ENCODE measurements around the gene ENO1.

DNA sequence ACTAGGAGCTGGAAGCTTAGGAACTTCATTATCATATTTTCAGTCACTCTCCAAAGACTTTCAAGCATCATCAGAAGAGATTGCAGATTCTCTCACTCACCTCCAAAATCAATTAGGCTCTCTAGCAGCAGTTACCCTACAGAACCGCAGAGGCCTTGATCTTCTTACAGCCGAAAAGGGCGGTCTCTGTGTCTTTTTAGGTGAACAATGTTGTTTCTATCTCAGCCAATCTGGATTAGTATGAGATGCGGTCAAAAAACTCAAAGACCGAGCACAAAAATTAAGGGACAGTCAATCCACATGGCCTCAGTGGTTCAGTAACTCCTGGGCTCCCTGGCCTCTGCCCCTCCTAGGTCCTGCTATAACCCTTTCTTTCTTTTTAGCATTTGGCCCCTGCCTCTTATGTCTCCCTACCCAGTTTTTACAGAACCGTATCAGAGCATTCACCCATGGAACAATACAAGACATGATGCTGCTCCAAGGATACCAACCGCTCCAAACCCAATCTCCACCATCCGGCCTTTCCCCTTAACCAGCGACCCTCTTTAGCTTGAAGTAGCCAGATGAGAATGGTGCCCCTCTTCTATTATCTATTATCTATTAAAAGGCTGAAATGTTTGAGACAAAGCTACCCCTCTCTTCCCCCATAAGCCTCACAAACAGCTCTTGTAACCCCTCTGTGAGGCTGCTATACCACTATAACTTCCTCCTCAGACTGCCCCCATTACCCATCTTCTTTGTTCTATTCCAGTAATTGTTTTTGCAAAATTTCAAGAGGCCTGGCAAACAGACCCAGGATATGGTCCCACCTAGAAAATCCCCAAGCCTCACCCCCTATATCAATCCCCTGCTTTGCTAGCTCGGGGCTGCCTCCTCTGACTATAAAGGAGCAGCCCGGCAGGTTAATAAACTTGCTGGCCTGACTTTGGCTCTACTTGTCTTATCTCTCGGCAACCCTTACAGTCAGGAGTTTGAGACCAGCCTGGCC is 48.5 kb upstream of the ENO1 start:
- TF ChIP-seq POLR2A (IDR thresholded peaks at IDR 0.05) = no peak
- TF ChIP-seq, protein P1, sequence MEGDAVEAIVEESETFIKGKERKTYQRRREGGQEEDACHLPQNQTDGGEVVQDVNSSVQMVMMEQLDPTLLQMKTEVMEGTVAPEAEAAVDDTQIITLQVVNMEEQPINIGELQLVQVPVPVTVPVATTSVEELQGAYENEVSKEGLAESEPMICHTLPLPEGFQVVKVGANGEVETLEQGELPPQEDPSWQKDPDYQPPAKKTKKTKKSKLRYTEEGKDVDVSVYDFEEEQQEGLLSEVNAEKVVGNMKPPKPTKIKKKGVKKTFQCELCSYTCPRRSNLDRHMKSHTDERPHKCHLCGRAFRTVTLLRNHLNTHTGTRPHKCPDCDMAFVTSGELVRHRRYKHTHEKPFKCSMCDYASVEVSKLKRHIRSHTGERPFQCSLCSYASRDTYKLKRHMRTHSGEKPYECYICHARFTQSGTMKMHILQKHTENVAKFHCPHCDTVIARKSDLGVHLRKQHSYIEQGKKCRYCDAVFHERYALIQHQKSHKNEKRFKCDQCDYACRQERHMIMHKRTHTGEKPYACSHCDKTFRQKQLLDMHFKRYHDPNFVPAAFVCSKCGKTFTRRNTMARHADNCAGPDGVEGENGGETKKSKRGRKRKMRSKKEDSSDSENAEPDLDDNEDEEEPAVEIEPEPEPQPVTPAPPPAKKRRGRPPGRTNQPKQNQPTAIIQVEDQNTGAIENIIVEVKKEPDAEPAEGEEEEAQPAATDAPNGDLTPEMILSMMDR (IDR thresholded peaks at IDR 0.05) = no peak
- TF ChIP-seq EP300 (IDR thresholded peaks at IDR 0.05) = no peak
- TF ChIP-seq POLR2AphosphoS5 (IDR thresholded peaks at IDR 0.05) = no peak

Data from stomach (tissue), 4 donors.